HG03442 (cell line): ENCODE measurements around the gene PFAS.
A peak's percentile ranks its signal among the peaks of the same experiment; 100 is the strongest.

Source experiments
- ATAC-seq: cut with Tn5 transposase; IDR thresholded peaks from one replicate; pipeline ENCODE4 v1.9.1; 2021; ENCODE audit warnings: mild to moderate bottlenecking, moderate library complexity; ENCODE audit not compliant: unreplicated experiment

The PFAS gene

GRCh38 chr17:8294814-8295316 is 45.8 kb downstream of the PFAS start:
- ATAC-seq = no peak

GRCh38 chr17:8300226-8300625 is 51.1 kb downstream of the PFAS start:
- ATAC-seq = no peak

GRCh38 chr17:8300627-8301242 is 51.6 kb downstream of the PFAS start:
- peak; percentile 47 for ATAC-seq

GRCh38 chr17:8310601-8311123 is 61.6 kb downstream of the PFAS start:
- ATAC-seq = no peak

GRCh38 chr17:8311131-8311790 is 62.2 kb downstream of the PFAS start:
- ATAC-seq = no peak

- ATAC-seq = no peak
These were observed 63.2 kb downstream of the PFAS start for GRCh38 chr17:8312251-8312650.

- no peak for ATAC-seq
These were observed 63.9 kb downstream of the PFAS start for GRCh38 chr17:8312726-8313600.

- no peak for ATAC-seq
These were observed 66.0 kb downstream of the PFAS start for GRCh38 chr17:8314797-8315763.

GRCh38 chr17:8315764-8316217 is 66.7 kb downstream of the PFAS start:
- ATAC-seq = no peak

GRCh38 chr17:8318010-8318935 is 69.2 kb downstream of the PFAS start:
- ATAC-seq = no peak
